ENCODE data around the gene MPP3. TPM values are rescaled to one million over a fixed set of nuclear protein-coding genes. Genes with fewer than 3 reads are reported as not detected.

MPP3 gene
- total and polyA plus RNA-seq, 9 of the 15 experiments (the other 6 are each of a cell fraction or from before 2014, with no cell fraction given): 0.41 to 10.4 (median 4.5) TPM

GRCh38 chr17:43839670-43840108, 6.7 kb upstream of the MPP3 start (continued):
- TF ChIP-seq SMAD3 (CRISPR knock-in tag; conservative IDR thresholded peaks at IDR 0.05) (no peak), PHB2 (IDR thresholded peaks at IDR 0.05; ENCODE audit: low read depth) (no peak), VEZF1 (CRISPR knock-in tag; IDR thresholded peaks at IDR 0.05) (no peak), ASH1L (IDR thresholded peaks at IDR 0.05; ENCODE audit: borderline replicate concordance, low read depth, partially characterized antibody) (no peak), MBD2 (IDR thresholded peaks at IDR 0.05; ENCODE audit: borderline replicate concordance, low read depth) (no peak), TAF9B (IDR thresholded peaks at IDR 0.05; ENCODE audit: partially characterized antibody) (no peak), C11orf30 (IDR thresholded peaks at IDR 0.05; ENCODE audit: low read depth) (peak; percentile 83), KLF10 (CRISPR knock-in tag; IDR thresholded peaks at IDR 0.05) (no peak), ELF2 (CRISPR knock-in tag; IDR thresholded peaks at IDR 0.05) (no peak), SMAD4 (CRISPR knock-in tag; conservative IDR thresholded peaks at IDR 0.05) (no peak), ZC3H8 (IDR thresholded peaks at IDR 0.05) (no peak), UBTF (IDR thresholded peaks at IDR 0.05; ENCODE audit: borderline replicate concordance in 1 of 2, low read depth in 2 of 2, low read length in 2 of 2) (no peak), DMBX1 (CRISPR knock-in tag; IDR thresholded peaks at IDR 0.05; ENCODE audit: borderline replicate concordance) (no peak), ZNF79 (CRISPR knock-in tag; IDR thresholded peaks at IDR 0.05; ENCODE audit: low read depth) (no peak), THAP7 (CRISPR knock-in tag; IDR thresholded peaks at IDR 0.05) (no peak), USF2 (CRISPR knock-in tag; IDR thresholded peaks at IDR 0.05) (no peak), KAT2B (IDR thresholded peaks at IDR 0.05; ENCODE audit: low read depth, low read length) (no peak), FOXK2 (conservative IDR thresholded peaks at IDR 0.05 in 1 of 2, IDR thresholded peaks at IDR 0.05 in 1 of 2; ENCODE audit: low read depth in 2 of 2) (no peak), NR2C2 (CRISPR knock-in tag; IDR thresholded peaks at IDR 0.05) (no peak), NR2C2 (tag; IDR thresholded peaks at IDR 0.05) (no peak), ZNF197 (CRISPR knock-in tag; IDR thresholded peaks at IDR 0.05; ENCODE audit: low read depth) (no peak), MTA3 (IDR thresholded peaks at IDR 0.05; ENCODE audit: borderline replicate concordance) (0 out of 2 replicates have a peak, but pooled peaks have one; percentile 25), DLX4 (CRISPR knock-in tag; IDR thresholded peaks at IDR 0.05) (no peak), ZNF316 (IDR thresholded peaks at IDR 0.05) (peak; percentile 67), ZEB2 (IDR thresholded peaks at IDR 0.05) (peak; percentile 68)

Data from K562 (cell line).